SJSA1 (cell line): ENCODE measurements around the gene STK32A. TPM values are rescaled to one million over a fixed set of nuclear protein-coding genes. Genes with fewer than 3 reads are reported as not detected.

Source experiments
- DNase-seq, 2 experiments: peaks; one replicate each; pipeline ENCODE4 v3.0.0-alpha.2; 2015 to 2020; ENCODE audit warnings: low spot score in 2 of 2, low read depth in 1 of 2
- H3K27ac ChIP-seq: fragments of 250-450 bp; sonication (Bioruptor Pico); 2 replicates; pipeline ENCODE4 v1.5.1; 2020; ENCODE audit warnings: mild to moderate bottlenecking, moderate library complexity
- H3K27me3 ChIP-seq: fragments of 250-450 bp; sonication (Bioruptor Pico); replicated peaks from 2 replicates; pipeline ENCODE4 v1.5.1; 2020; ENCODE audit warnings: mild to moderate bottlenecking, moderate library complexity
- H3K36me3 ChIP-seq: fragments of 250-450 bp; sonication (Bioruptor Pico); 2 replicates; pipeline ENCODE4 v1.5.1; 2020; ENCODE audit warnings: mild to moderate bottlenecking
- H3K4me1 ChIP-seq: fragments of 250-450 bp; sonication (Bioruptor Pico); replicated peaks from 2 replicates; pipeline ENCODE4 v1.6.1; 2021; ENCODE audit warnings: mild to moderate bottlenecking
- H3K4me3 ChIP-seq: fragments of 250-450 bp; sonication (Bioruptor Pico); 2 replicates; pipeline ENCODE4 v1.5.1; 2020; ENCODE audit warnings: mild to moderate bottlenecking
- H3K9me3 ChIP-seq: fragments of 250-450 bp; sonication (Bioruptor Pico); replicated peaks from 2 replicates; pipeline ENCODE4 v1.5.1; 2020; ENCODE audit warnings: mild to moderate bottlenecking
- total RNA-seq: library from RNA; depleted of rRNA; stranded (reverse); fragments of >200 nt; shearing (Covaris generic); gene quantifications from 2 replicates; pipeline ENCODE4 v1.2.3, GENCODE V29; 2014

Gene STK32A
- total RNA-seq, 1 experiment from 2014 or later = 0.05 TPM

GRCh38 chr5:147396070-147396823 lies 161.4 kb downstream of the STK32A start:
- Histone ChIP-seq H3K27ac (no peak overlapping the region), H3K4me3 (no peak overlapping the region), H3K27me3 (no peaks in the 10 kb centered on the region), H3K9me3 (no peaks in the 10 kb centered on the region), H3K36me3 (peaks cover 76% of the 10 kb centered on the region), H3K4me1 (no peaks in the 10 kb centered on the region)
- DNase-seq = no peak

- no peak for DNase-seq
- Histone ChIP-seq H3K36me3 (peaks cover 72% of the 10 kb centered on the region), H3K27ac (no peak overlapping the region), H3K4me3 (no peak overlapping the region), H3K4me1 (peaks cover under 1% of the 10 kb centered on the region), H3K27me3 (no peaks in the 10 kb centered on the region), H3K9me3 (no peaks in the 10 kb centered on the region)
These were observed 162.8 kb downstream of the STK32A start for GRCh38 chr5:147397616-147398015.

- no peaks in the 10 kb centered on the region for H3K9me3 ChIP-seq
- no peak overlapping the region for H3K4me3 ChIP-seq
- H3K27me3 ChIP-seq = no peaks in the 10 kb centered on the region
- H3K4me1 ChIP-seq = peaks cover 13% of the 10 kb centered on the region
- H3K36me3 ChIP-seq = peaks cover 73% of the 10 kb centered on the region
- DNase-seq = no peak
- no peak overlapping the region for H3K27ac ChIP-seq
These were observed 164.0 kb downstream of the STK32A start for GRCh38 chr5:147398860-147399259.

- no peak overlapping the region for H3K27ac ChIP-seq
These were observed 165.4 kb downstream of the STK32A start for GRCh38 chr5:147400126-147400809.

GRCh38 chr5:147400881-147401280 lies 166.1 kb downstream of the STK32A start:
- no peak for DNase-seq
- Histone ChIP-seq H3K27me3 (no peaks in the 10 kb centered on the region), H3K4me3 (no peak overlapping the region), H3K27ac (no peak overlapping the region), H3K9me3 (no peaks in the 10 kb centered on the region), H3K4me1 (peaks cover 33% of the 10 kb centered on the region), H3K36me3 (peaks cover 75% of the 10 kb centered on the region)

More at GRCh38 chr5:147400126-147400809, 165.4 kb downstream of the STK32A start:
- H3K4me3 ChIP-seq = no peak overlapping the region
- peaks cover 27% of the 10 kb centered on the region for H3K4me1 ChIP-seq
- no peaks in the 10 kb centered on the region for H3K27me3 ChIP-seq
- no peak for DNase-seq
- H3K9me3 ChIP-seq = no peaks in the 10 kb centered on the region
- H3K36me3 ChIP-seq = peaks cover 75% of the 10 kb centered on the region

- Histone ChIP-seq H3K27ac (peak overlapping the region; percentile 99), H3K36me3 (peaks cover 73% of the 10 kb centered on the region), H3K27me3 (no peaks in the 10 kb centered on the region), H3K4me1 (peaks cover 59% of the 10 kb centered on the region), H3K9me3 (no peaks in the 10 kb centered on the region), H3K4me3 (no peak overlapping the region)
- peak; percentile 95 to 99 for DNase-seq
These were observed 169.1 kb downstream of the STK32A start for GRCh38 chr5:147403651-147404640.

GRCh38 chr5:147404706-147405105 lies 169.9 kb downstream of the STK32A start:
- Histone ChIP-seq H3K36me3 (peaks cover 73% of the 10 kb centered on the region), H3K27ac (peak overlapping the region; percentile 99), H3K4me3 (no peak overlapping the region), H3K4me1 (peaks cover 59% of the 10 kb centered on the region), H3K9me3 (no peaks in the 10 kb centered on the region), H3K27me3 (no peaks in the 10 kb centered on the region)
- DNase-seq = no peak

- H3K27me3 ChIP-seq = no peaks in the 10 kb centered on the region
- no peak overlapping the region for H3K4me3 ChIP-seq
- H3K36me3 ChIP-seq = peaks cover 73% of the 10 kb centered on the region
- peak overlapping the region; percentile 78 for H3K27ac ChIP-seq
- H3K4me1 ChIP-seq = peaks cover 59% of the 10 kb centered on the region
- no peak for DNase-seq
- H3K9me3 ChIP-seq = no peaks in the 10 kb centered on the region
These were observed 171.8 kb downstream of the STK32A start for GRCh38 chr5:147406636-147407035.

- Histone ChIP-seq H3K4me1 (peaks cover 59% of the 10 kb centered on the region), H3K4me3 (no peak overlapping the region), H3K9me3 (no peaks in the 10 kb centered on the region), H3K27me3 (no peaks in the 10 kb centered on the region), H3K27ac (peak overlapping the region; percentile 78), H3K36me3 (peaks cover 76% of the 10 kb centered on the region)
- DNase-seq = peak; percentile 79 to 93
These were observed 172.4 kb downstream of the STK32A start for GRCh38 chr5:147407094-147407681.

- H3K4me1 ChIP-seq = peaks cover 45% of the 10 kb centered on the region
- no peak overlapping the region for H3K4me3 ChIP-seq
- H3K9me3 ChIP-seq = no peaks in the 10 kb centered on the region
- H3K27ac ChIP-seq = no peak overlapping the region
- H3K27me3 ChIP-seq = no peaks in the 10 kb centered on the region
- no peak for DNase-seq
- peaks cover 84% of the 10 kb centered on the region for H3K36me3 ChIP-seq
These were observed 174.2 kb downstream of the STK32A start for GRCh38 chr5:147408980-147409379.

GRCh38 chr5:147410496-147411358 lies 175.9 kb downstream of the STK32A start:
- Histone ChIP-seq H3K27me3 (no peaks in the 10 kb centered on the region), H3K9me3 (no peaks in the 10 kb centered on the region), H3K4me3 (no peak overlapping the region), H3K36me3 (peaks cover 90% of the 10 kb centered on the region), H3K4me1 (peaks cover 28% of the 10 kb centered on the region), H3K27ac (no peak overlapping the region)
- DNase-seq = no peak

GRCh38 chr5:147411359-147412319 lies 176.8 kb downstream of the STK32A start:
- no peak for DNase-seq

More at GRCh38 chr5:147411359-147412319, 176.8 kb downstream of the STK32A start:
- no peaks in the 10 kb centered on the region for H3K9me3 ChIP-seq
- H3K36me3 ChIP-seq = peaks cover 87% of the 10 kb centered on the region
- no peaks in the 10 kb centered on the region for H3K27me3 ChIP-seq
- H3K4me3 ChIP-seq = no peak overlapping the region
- no peak overlapping the region for H3K27ac ChIP-seq
- peaks cover 21% of the 10 kb centered on the region for H3K4me1 ChIP-seq
